AG20443 (cell line): ENCODE measurements around the gene SLC29A4.
A peak's percentile ranks its signal among the peaks of the same experiment; 100 is the strongest.

Experiments used
- DNase-seq: peaks from one replicate; pipeline ENCODE4 v3.0.0; 2012; ENCODE audit warnings: low spot score, mixed read lengths

Gene SLC29A4

GRCh38 chr7:5324961-5325360 is 42.2 kb downstream of the SLC29A4 start:
- DNase-seq, result no peak

GRCh38 chr7:5330288-5330687 is 47.5 kb downstream of the SLC29A4 start:
- no peak for DNase-seq

- DNase-seq, result no peak
These were observed 49.8 kb downstream of the SLC29A4 start for GRCh38 chr7:5332579-5332978.

- no peak for DNase-seq
These were observed 50.6 kb downstream of the SLC29A4 start for GRCh38 chr7:5333121-5334045.

GRCh38 chr7:5334671-5335070 is 51.9 kb downstream of the SLC29A4 start:
- no peak for DNase-seq

- DNase-seq, result no peak
These were observed 54.3 kb downstream of the SLC29A4 start for GRCh38 chr7:5337047-5337446.

- no peak for DNase-seq
These were observed 57.2 kb downstream of the SLC29A4 start for GRCh38 chr7:5339955-5340354.

GRCh38 chr7:5342631-5343030 is 59.9 kb downstream of the SLC29A4 start:
- DNase-seq, result no peak

GRCh38 chr7:5343884-5344283 is 61.1 kb downstream of the SLC29A4 start:
- DNase-seq, result no peak

GRCh38 chr7:5344342-5344741 is 61.6 kb downstream of the SLC29A4 start:
- no peak for DNase-seq

GRCh38 chr7:5345171-5345570 is 62.4 kb downstream of the SLC29A4 start:
- no peak for DNase-seq

- DNase-seq, result no peak
These were observed 62.9 kb downstream of the SLC29A4 start for GRCh38 chr7:5345671-5346070.

- DNase-seq, result no peak
These were observed 65.6 kb downstream of the SLC29A4 start for GRCh38 chr7:5348134-5349004.

GRCh38 chr7:5349005-5349380 is 66.2 kb downstream of the SLC29A4 start:
- no peak for DNase-seq

GRCh38 chr7:5349437-5350173 is 66.9 kb downstream of the SLC29A4 start:
- no peak for DNase-seq

GRCh38 chr7:5350174-5350463 is 67.4 kb downstream of the SLC29A4 start:
- no peak for DNase-seq

GRCh38 chr7:5350600-5351385 is 68.0 kb downstream of the SLC29A4 start:
- DNase-seq, result no peak

GRCh38 chr7:5351507-5352265 is 68.9 kb downstream of the SLC29A4 start:
- DNase-seq, result no peak

- DNase-seq, result no peak
These were observed 69.8 kb downstream of the SLC29A4 start for GRCh38 chr7:5352440-5353010.

- DNase-seq, result peak; percentile 82
These were observed 71.9 kb downstream of the SLC29A4 start for GRCh38 chr7:5354460-5355232.
